GM10847 (cell line): ENCODE results near the gene GPM6B.

Experiments
- POLR2A ChIP-seq: IDR thresholded peaks from 2 replicates; pipeline ENCODE4 v1.6.1; 2011; ENCODE audit not compliant: insufficient read length; ENCODE audit errors: extremely low read depth

Gene GPM6B

GRCh38 chrX:13721819-13722519 lies 94.9 kb downstream of the GPM6B start:
- TF ChIP-seq POLR2A: no peak

- TF ChIP-seq POLR2A: no peak
Measured at GRCh38 chrX:13721371-13721770, 95.5 kb downstream of the GPM6B start.
